Endothelial cell (in vitro differentiated cells): ENCODE measurements around the gene SLC2A9. TPM values are rescaled to one million over a fixed set of nuclear protein-coding genes. Genes with fewer than 3 reads are reported as not detected.
A peak's percentile ranks its signal among the peaks of the same experiment; 100 is the strongest.

Experiments
- DNase-seq: peaks from one replicate; pipeline ENCODE4 v3.0.0; 2021; ENCODE audit warnings: low spot score
- H3K27ac Mint-ChIP-seq: one replicate; pipeline ENCODE4 v1.8.0; 2021; ENCODE audit warnings: mixed read lengths, inconsistent platforms; ENCODE audit not compliant: unreplicated experiment
- H3K27me3 Mint-ChIP-seq: one replicate; pipeline ENCODE4 v1.8.0; 2021; ENCODE audit warnings: mild to moderate bottlenecking, moderate library complexity, mixed read lengths, inconsistent platforms; ENCODE audit not compliant: unreplicated experiment
- H3K36me3 Mint-ChIP-seq: one replicate; pipeline ENCODE4 v1.8.0; 2021; ENCODE audit warnings: mild to moderate bottlenecking, low read depth, mixed read lengths, inconsistent platforms; ENCODE audit not compliant: unreplicated experiment
- H3K4me1 Mint-ChIP-seq: one replicate; pipeline ENCODE4 v1.8.0; 2021; ENCODE audit warnings: mild to moderate bottlenecking, mixed read lengths, inconsistent platforms; ENCODE audit not compliant: unreplicated experiment
- H3K4me3 Mint-ChIP-seq: one replicate; pipeline ENCODE4 v1.8.0; 2021; ENCODE audit warnings: mild to moderate bottlenecking, mixed read lengths, inconsistent platforms; ENCODE audit not compliant: unreplicated experiment
- H3K9me3 Mint-ChIP-seq: one replicate; pipeline ENCODE4 v1.8.0; 2021; ENCODE audit warnings: mixed read lengths, inconsistent platforms; ENCODE audit not compliant: unreplicated experiment
- CTCF ChIP-seq: fragments of 200-600 bp; sonication (generic); IDR thresholded peaks from one replicate; pipeline ENCODE4 v1.5.0; 2021; ENCODE audit warnings: antibody characterized with exemption; ENCODE audit not compliant: unreplicated experiment
- total RNA-seq: library from RNA; stranded (reverse); fragmentation: NEBNext Ultra II Directional; extraction: Animal tissue kit (Norgen Biotek cat#: 25700); gene quantifications from one replicate; pipeline ENCODE4 v1.2.1, GENCODE V29; 2021; ENCODE audit not compliant: unreplicated experiment

Gene SLC2A9
- total RNA-seq, 1 donor from 2014 or later = 0.72 TPM

- no peak overlapping the region for H3K27ac Mint-ChIP-seq
- H3K4me3 Mint-ChIP-seq = no peak overlapping the region
- no peak for DNase-seq
- peaks cover 6% of the 10 kb centered on the region for H3K27me3 Mint-ChIP-seq
- TF ChIP-seq CTCF = no peak
- peaks cover 25% of the 10 kb centered on the region for H3K4me1 Mint-ChIP-seq
- no peaks in the 10 kb centered on the region for H3K36me3 Mint-ChIP-seq
- no peaks in the 10 kb centered on the region for H3K9me3 Mint-ChIP-seq
Observed at GRCh38 chr4:10034612-10035104, 13.4 kb upstream of the SLC2A9 start.

GRCh38 chr4:10034136-10034535 lies 12.8 kb upstream of the SLC2A9 start:
- H3K4me3 Mint-ChIP-seq = peak overlapping the region; percentile 26
- DNase-seq = no peak
- TF ChIP-seq CTCF = no peak
- peaks cover 25% of the 10 kb centered on the region for H3K4me1 Mint-ChIP-seq
- H3K9me3 Mint-ChIP-seq = no peaks in the 10 kb centered on the region
- H3K36me3 Mint-ChIP-seq = no peaks in the 10 kb centered on the region
- H3K27me3 Mint-ChIP-seq = peaks cover 4% of the 10 kb centered on the region
- H3K27ac Mint-ChIP-seq = no peak overlapping the region

GRCh38 chr4:10033191-10033881 lies 12.0 kb upstream of the SLC2A9 start:
- no peaks in the 10 kb centered on the region for H3K9me3 Mint-ChIP-seq
- no peaks in the 10 kb centered on the region for H3K36me3 Mint-ChIP-seq
- H3K27ac Mint-ChIP-seq = no peak overlapping the region
- no peak for TF ChIP-seq CTCF
- peak overlapping the region; percentile 28 for H3K4me3 Mint-ChIP-seq
- peaks cover 25% of the 10 kb centered on the region for H3K4me1 Mint-ChIP-seq
- H3K27me3 Mint-ChIP-seq = peaks cover 4% of the 10 kb centered on the region
- peak; percentile 18 for DNase-seq

- DNase-seq = no peak
- no peak for TF ChIP-seq CTCF
- Mint-ChIP-seq H3K4me1 (peaks cover 25% of the 10 kb centered on the region), H3K27me3 (peaks cover 4% of the 10 kb centered on the region), H3K9me3 (no peaks in the 10 kb centered on the region), H3K27ac (no peak overlapping the region), H3K4me3 (no peak overlapping the region), H3K36me3 (no peaks in the 10 kb centered on the region)
Observed at GRCh38 chr4:10032625-10033024, 11.3 kb upstream of the SLC2A9 start.
